ENCODE measurements around the gene FAM169A. TPM values are rescaled to one million over a fixed set of nuclear protein-coding genes. Genes with fewer than 3 reads are reported as not detected.

FAM169A gene
- total RNA-seq, 4 donors from 2014 or later = under 0.01 to 26.5 (median 3.5) TPM

DNA sequence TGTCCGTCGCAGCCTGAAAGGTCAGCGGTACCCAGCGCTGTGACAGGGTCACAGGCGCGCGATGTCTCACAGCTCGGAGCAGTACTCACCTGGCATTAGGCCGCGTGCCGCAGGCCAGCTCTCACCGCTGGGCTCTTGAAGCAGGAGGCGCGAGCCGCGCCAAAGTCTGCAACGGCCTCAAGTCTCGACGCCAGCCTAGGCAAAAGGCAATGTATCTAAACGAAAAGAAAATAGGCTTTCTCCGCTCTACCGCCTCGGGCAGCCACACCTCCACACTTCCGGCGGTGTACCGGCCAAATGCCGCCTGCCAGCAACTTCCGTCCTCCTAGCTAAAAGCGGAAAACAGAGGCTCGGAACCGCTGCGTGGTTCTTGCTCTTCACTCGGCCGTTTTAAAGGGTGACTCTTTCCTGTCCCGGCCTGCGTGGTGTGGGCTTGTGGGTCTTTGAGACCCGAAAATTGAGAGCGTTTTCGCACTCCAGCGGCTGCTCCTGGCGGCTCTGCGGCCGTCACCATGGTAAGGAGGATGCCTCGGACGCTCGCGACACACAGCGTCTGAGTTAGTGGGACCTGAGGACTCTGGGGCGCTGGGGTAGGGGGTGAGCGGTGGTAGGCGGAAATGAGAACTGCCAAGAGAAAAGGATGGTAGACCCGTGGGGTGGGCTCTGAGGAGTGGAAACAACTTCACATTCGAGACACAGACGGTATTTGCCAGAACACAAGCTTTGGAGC lies 99.2 kb downstream of the FAM169A start, which contains the start of the genes GFM2 and NSA2:
Gene GFM2, minus strand, starts transcription at position 269 of the 730 bp plus-strand sequence. CDS start 3,375 bp downstream, outside the sequence.
Gene NSA2, plus strand, starts transcription at position 401 of the 730 bp plus-strand sequence. Its CDS starts 112 bp downstream, at position 513.
- H3K27ac ChIP-seq = peak within 1 kb of the TSS; percentile 83 to 86
- H3K4me3 ChIP-seq = peak within 1 kb of the TSS; percentile 76 to 92
- TF ChIP-seq POLR2A (IDR thresholded peaks at IDR 0.05) = peak in 1 of 2 donors; percentile 39
- TF ChIP-seq, protein P1, sequence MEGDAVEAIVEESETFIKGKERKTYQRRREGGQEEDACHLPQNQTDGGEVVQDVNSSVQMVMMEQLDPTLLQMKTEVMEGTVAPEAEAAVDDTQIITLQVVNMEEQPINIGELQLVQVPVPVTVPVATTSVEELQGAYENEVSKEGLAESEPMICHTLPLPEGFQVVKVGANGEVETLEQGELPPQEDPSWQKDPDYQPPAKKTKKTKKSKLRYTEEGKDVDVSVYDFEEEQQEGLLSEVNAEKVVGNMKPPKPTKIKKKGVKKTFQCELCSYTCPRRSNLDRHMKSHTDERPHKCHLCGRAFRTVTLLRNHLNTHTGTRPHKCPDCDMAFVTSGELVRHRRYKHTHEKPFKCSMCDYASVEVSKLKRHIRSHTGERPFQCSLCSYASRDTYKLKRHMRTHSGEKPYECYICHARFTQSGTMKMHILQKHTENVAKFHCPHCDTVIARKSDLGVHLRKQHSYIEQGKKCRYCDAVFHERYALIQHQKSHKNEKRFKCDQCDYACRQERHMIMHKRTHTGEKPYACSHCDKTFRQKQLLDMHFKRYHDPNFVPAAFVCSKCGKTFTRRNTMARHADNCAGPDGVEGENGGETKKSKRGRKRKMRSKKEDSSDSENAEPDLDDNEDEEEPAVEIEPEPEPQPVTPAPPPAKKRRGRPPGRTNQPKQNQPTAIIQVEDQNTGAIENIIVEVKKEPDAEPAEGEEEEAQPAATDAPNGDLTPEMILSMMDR (IDR thresholded peaks at IDR 0.05) = peak in 3 of 4 experiments; percentile 2 to 28 (median 19)
- intact Hi-C loops (cut with DNase I; ENCODE audit: low total_unique reads) = no loop called here
- no peaks in the 10 kb centered on the region for H3K9me3 ChIP-seq
- H3K27me3 ChIP-seq = no peaks in the 10 kb centered on the region
- peak; percentile 90 to 92 for DNase-seq
- no peaks in the 10 kb centered on the region for H3K36me3 ChIP-seq
- peaks cover 5 to 14% of the 10 kb centered on the region in 2 donors for H3K4me1 ChIP-seq

DNA sequence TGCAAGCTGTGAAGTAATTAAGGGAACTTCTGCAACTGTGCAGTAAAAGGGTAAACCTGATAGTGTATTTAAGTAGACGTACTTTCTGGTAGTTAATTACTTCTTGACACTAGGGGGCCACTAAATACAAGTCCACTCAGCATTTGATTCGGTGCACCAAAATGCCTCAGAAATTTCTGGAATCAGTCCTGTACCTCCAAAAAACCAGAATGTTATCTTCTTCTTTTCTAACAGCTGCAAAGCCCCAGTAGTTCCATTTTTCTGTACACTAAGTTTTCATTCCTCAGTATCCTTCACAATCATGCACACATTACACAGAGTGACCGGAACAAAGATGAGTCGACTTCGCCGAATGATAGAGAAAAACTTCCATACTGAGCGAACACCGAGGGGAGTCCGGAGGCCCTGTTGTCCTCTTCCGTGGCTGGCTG lies 99.8 kb downstream of the FAM169A start:
- Histone ChIP-seq H3K27me3 (no peaks in the 10 kb centered on the region), H3K4me1 (peaks cover 5 to 14% of the 10 kb centered on the region in 2 donors), H3K36me3 (no peaks in the 10 kb centered on the region), H3K9me3 (no peaks in the 10 kb centered on the region), H3K4me3 (peak overlapping the region; percentile 76 to 92), H3K27ac (peak overlapping the region; percentile 83 to 86)
- TF ChIP-seq POLR2A (IDR thresholded peaks at IDR 0.05) = no peak
- TF ChIP-seq, protein P1 (IDR thresholded peaks at IDR 0.05) = peak in 1 of 4 experiments; percentile 27
- DNase-seq = no peak
- intact Hi-C loops (cut with DNase I; ENCODE audit: low total_unique reads) = no loop called here

DNA sequence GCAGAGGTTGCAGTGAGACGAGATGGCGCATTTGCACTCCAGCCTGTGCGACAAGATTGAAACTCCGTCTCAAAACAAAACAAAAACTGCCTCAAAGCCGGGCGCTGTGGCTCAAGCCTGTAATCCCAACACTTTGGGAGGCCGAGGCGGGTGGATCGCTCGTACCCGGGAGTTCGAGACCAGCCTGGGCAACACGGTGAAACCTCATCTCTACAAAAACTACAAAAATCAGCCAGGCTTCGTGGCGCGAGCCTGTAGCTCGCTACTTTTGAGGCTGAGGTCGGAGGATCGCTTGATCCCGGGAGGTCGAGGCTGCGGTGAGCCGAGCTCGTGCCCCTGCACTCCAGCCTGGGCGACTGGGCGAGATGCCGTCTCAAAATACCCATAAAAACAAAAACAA lies 100.3 kb downstream of the FAM169A start:
- TF ChIP-seq, protein P1 (IDR thresholded peaks at IDR 0.05) = no peak
- no peak for TF ChIP-seq POLR2A (IDR thresholded peaks at IDR 0.05)
- no peaks in the 10 kb centered on the region for H3K36me3 ChIP-seq
- no peaks in the 10 kb centered on the region for H3K9me3 ChIP-seq
- H3K4me3 ChIP-seq = peak overlapping the region; percentile 76 to 92
- H3K27me3 ChIP-seq = no peaks in the 10 kb centered on the region
- intact Hi-C loops (cut with DNase I; ENCODE audit: low total_unique reads) = no loop called here
- peaks cover 5 to 14% of the 10 kb centered on the region in 2 donors for H3K4me1 ChIP-seq
- H3K27ac ChIP-seq = peak overlapping the region in 1 of 2 donors; percentile 86
- no peak for DNase-seq

DNA sequence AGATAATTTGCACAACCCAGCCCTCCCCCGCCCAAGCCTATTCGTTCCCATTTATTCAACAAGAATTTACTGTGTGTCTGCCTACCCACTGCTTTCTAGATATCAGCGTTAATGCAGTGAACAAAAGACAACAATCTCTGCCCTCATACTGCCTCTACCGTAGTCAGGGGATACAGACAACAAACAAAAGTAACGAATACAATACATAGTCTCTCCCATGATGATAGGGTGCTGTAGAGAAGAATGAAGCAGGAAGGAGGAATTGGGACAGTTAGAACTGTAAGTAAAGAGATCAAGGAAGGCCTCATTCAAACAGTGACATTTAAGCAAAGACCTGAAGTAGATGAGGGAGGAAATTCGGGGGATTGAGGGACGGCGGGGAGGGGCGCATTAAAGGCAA lies 101.0 kb downstream of the FAM169A start:
- H3K4me1 ChIP-seq = peaks cover 5 to 14% of the 10 kb centered on the region in 2 donors
- no peaks in the 10 kb centered on the region for H3K9me3 ChIP-seq
- TF ChIP-seq, protein P1 (IDR thresholded peaks at IDR 0.05) = no peak
- no peak for TF ChIP-seq POLR2A (IDR thresholded peaks at IDR 0.05)
- intact Hi-C loops (cut with DNase I; ENCODE audit: low total_unique reads) = no loop called here
- no peak for DNase-seq
- H3K4me3 ChIP-seq = no peak overlapping the region
- H3K36me3 ChIP-seq = no peaks in the 10 kb centered on the region
- no peak overlapping the region for H3K27ac ChIP-seq
- H3K27me3 ChIP-seq = no peaks in the 10 kb centered on the region

DNA sequence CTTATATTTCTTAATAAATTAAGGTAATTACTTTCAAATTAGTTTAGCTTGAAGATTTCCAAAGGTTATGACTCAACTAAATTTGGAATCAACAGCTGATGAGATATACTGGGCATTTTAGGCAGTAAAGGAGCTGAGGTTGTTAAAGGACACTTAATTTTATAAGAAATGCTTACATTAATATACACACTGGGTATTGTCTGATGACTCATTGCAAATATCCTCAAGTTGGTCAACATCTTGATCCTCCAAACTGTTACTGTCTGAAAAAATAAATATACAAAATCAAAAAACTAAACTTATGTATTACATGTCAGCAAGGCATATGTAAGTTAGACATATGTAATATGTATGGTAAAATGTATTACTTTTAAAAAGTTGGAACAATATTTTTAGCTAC lies 102.7 kb downstream of the FAM169A start:
- Histone ChIP-seq H3K27me3 (no peaks in the 10 kb centered on the region), H3K36me3 (no peaks in the 10 kb centered on the region), H3K27ac (no peak overlapping the region), H3K4me1 (peaks cover 5 to 14% of the 10 kb centered on the region in 2 donors), H3K9me3 (no peaks in the 10 kb centered on the region), H3K4me3 (no peak overlapping the region)
- no peak for DNase-seq
- intact Hi-C loops (cut with DNase I; ENCODE audit: low total_unique reads) = no loop called here
- no peak for TF ChIP-seq POLR2A (IDR thresholded peaks at IDR 0.05)
- TF ChIP-seq, protein P1 (IDR thresholded peaks at IDR 0.05) = no peak
